Activated B cell treated with CpG ODN at 0.5 μM for 24 hours (primary cell): Measurements from ENCODE around the gene RACGAP1. TPM values are rescaled to one million over a fixed set of nuclear protein-coding genes. Genes with fewer than 3 reads are reported as not detected.

Source experiments
- ATAC-seq: fragments of 200-7000 bp; cut with Tn5 transposase; one replicate; pipeline ENCODE4 v1.10.0; 2021; ENCODE audit warnings: low read depth, mild to moderate bottlenecking, moderate library complexity
- CTCF ChIA-PET: fragments of 350-600 bp; sonication (Branson Sonifier 250); formaldehyde crosslinking; loops from one replicate; lab custom pipeline; 2021; ENCODE audit warnings: antibody characterized with exemption; lab: Charles Lee
- POLR2A ChIA-PET: fragments of 350-600 bp; sonication (Branson Sonifier 250); formaldehyde crosslinking; loops from one replicate; lab custom pipeline; 2021; ENCODE audit warnings: antibody characterized with exemption; lab: Charles Lee
- DNase-seq: peaks from one replicate; pipeline ENCODE4 v3.0.0; 2022
- H3K27ac Mint-ChIP-seq: one replicate; pipeline ENCODE4 v1.8.0; 2020; ENCODE audit warnings: mixed read lengths
- H3K27me3 Mint-ChIP-seq: one replicate; pipeline ENCODE4 v1.8.0; 2021; ENCODE audit warnings: mixed read lengths
- H3K36me3 Mint-ChIP-seq: one replicate; pipeline ENCODE4 v1.8.0; 2021; ENCODE audit warnings: low read depth, mixed read lengths
- H3K4me1 Mint-ChIP-seq: one replicate; pipeline ENCODE4 v1.8.0; 2021; ENCODE audit warnings: mixed read lengths
- H3K4me3 Mint-ChIP-seq: one replicate; pipeline ENCODE4 v1.8.0; 2020; ENCODE audit warnings: mild to moderate bottlenecking, mixed read lengths
- H3K9me3 Mint-ChIP-seq: one replicate; pipeline ENCODE4 v1.8.0; 2020; ENCODE audit warnings: mixed read lengths
- CTCF ChIP-seq: fragments of 200-600 bp; IDR thresholded peaks from one replicate; pipeline ENCODE4 v1.8.0; 2022; ENCODE audit warnings: antibody characterized with exemption, mild to moderate bottlenecking
- intact Hi-C: fragments of 100-400 bp; cut with micrococcal nuclease; formaldehyde crosslinking; loops from one replicate; pipeline ENCODE4 v1.15.1; 2024
- total RNA-seq: library from RNA; stranded (reverse); gene quantifications from 2 replicates; pipeline ENCODE4 v1.2.3, GENCODE V29; 2022

RACGAP1 gene
- total RNA-seq, 1 donor from 2014 or later: 12.6 TPM

DNA sequence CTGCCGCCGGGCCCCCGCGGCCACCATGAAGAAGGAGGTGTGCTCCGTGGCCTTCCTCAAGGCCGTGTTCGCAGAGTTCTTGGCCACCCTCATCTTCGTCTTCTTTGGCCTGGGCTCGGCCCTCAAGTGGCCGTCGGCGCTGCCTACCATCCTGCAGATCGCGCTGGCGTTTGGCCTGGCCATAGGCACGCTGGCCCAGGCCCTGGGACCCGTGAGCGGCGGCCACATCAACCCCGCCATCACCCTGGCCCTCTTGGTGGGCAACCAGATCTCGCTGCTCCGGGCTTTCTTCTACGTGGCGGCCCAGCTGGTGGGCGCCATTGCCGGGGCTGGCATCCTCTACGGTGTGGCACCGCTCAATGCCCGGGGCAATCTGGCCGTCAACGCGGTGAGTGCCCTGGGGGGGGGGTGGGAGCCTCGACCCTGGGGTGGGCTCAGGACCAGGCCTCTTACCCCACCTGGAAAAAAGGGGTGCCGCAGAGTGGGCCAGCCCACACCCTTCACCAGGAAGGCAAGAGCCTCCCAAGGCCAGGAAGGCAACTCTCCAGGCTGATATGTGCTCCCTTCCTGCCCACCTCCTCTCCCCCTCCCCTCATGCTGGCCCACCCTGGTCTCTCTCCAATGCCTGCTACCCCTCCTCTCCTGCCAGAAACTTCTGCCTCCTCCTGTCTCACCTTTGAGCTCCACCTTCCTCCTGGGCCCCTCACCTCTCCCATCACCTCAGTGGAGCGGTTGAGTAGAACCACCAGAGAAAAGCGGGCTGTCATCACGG lies 63.1 kb downstream of the RACGAP1 start:
- POLR2A ChIA-PET: no interaction called here
- no peak overlapping the region for H3K4me3 Mint-ChIP-seq

GRCh38 chr12:49961111-49961922 lies 64.0 kb downstream of the RACGAP1 start, which contains the start of gene AQP5:
AQP5 (plus strand) TSS chr12:49961872; CDS start chr12:49962018, 146 bp downstream.
- no peak within 1 kb of the TSS for H3K27ac Mint-ChIP-seq
- ATAC-seq: no peak

More for the DNA sequence above, 63.1 kb downstream of the RACGAP1 start:
- no peak overlapping the region for H3K27ac Mint-ChIP-seq
- TF ChIP-seq CTCF: no peak
- CTCF ChIA-PET: no interaction called here
- H3K9me3 Mint-ChIP-seq: no peaks in the 10 kb centered on the region
- DNase-seq (no peak), ATAC-seq (no peak)
- intact Hi-C loops: no loop called here
- H3K4me1 Mint-ChIP-seq: peaks cover 10% of the 10 kb centered on the region
- peaks cover 61% of the 10 kb centered on the region for H3K27me3 Mint-ChIP-seq
- H3K36me3 Mint-ChIP-seq: no peaks in the 10 kb centered on the region

DNA sequence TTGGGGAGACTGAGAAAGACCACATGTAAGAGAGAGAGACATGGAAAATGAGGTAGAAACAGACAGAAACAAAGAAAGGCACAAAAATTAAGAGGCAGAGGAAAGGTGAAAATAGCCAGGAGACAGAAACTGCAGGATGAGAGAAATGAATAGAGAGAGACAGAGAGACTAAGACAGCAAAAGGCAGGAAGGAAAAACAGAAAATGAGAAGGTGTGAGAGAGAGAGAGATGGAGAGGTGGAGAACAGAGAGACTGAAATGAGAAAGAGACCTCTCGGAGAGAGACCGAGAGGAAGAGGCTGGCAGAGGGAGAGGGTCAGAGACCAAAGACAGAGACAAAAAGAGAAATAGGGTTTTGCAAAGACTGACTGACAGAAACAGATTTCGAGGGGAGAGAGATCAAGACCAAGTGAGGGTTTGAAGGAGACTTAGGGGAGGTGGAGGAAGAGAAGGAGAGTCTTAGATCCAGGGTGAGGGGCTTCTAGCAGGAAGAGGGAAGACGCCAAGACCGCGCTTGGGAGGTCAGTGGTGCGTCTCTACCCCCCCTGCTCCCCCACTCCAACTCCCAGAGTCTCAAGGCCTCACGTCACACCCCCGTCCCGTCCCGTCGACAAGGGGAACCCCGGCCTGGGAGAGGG lies 64.7 kb downstream of the RACGAP1 start:
- DNase-seq (no peak), ATAC-seq (no peak)
- ChIA-PET CTCF (interaction anchor here (1.0 kb wide), 1 partner anchor 14 kb away, joined by 4 read pairs; no protein-coding TSS in a partner anchor), POLR2A (no interaction called here)
- Mint-ChIP-seq H3K4me3 (peak overlapping the region; percentile 4), H3K36me3 (no peaks in the 10 kb centered on the region), H3K9me3 (no peaks in the 10 kb centered on the region), H3K27me3 (peaks cover 64% of the 10 kb centered on the region), H3K27ac (no peak overlapping the region), H3K4me1 (peaks cover 7% of the 10 kb centered on the region)
- TF ChIP-seq CTCF: no peak
- intact Hi-C loops: no loop called here

More at GRCh38 chr12:49961111-49961922, 64.0 kb downstream of the RACGAP1 start, which contains the start of gene AQP5:
- Mint-ChIP-seq H3K4me1 (peaks cover 7% of the 10 kb centered on the region), H3K36me3 (no peaks in the 10 kb centered on the region), H3K27me3 (peaks cover 66% of the 10 kb centered on the region), H3K4me3 (peak within 1 kb of the TSS; percentile 48), H3K9me3 (no peaks in the 10 kb centered on the region)
- ChIA-PET CTCF (no interaction called here), POLR2A (no interaction called here)
- DNase-seq: no peak
- no peak for TF ChIP-seq CTCF
- intact Hi-C loops: no loop called here

GRCh38 chr12:49959685-49960473 lies 65.4 kb downstream of the RACGAP1 start:
- CTCF ChIA-PET: interaction anchor here (1.0 kb wide), 1 partner anchor 13 kb away, joined by 4 read pairs; no protein-coding TSS in a partner anchor
- ATAC-seq (no peak), DNase-seq (no peak)
- POLR2A ChIA-PET: no interaction called here
- H3K27ac Mint-ChIP-seq: no peak overlapping the region
- no peaks in the 10 kb centered on the region for H3K36me3 Mint-ChIP-seq
- intact Hi-C loops: no loop called here
- TF ChIP-seq CTCF: no peak
- no peaks in the 10 kb centered on the region for H3K9me3 Mint-ChIP-seq
- H3K4me3 Mint-ChIP-seq: no peak overlapping the region
- peaks cover 63% of the 10 kb centered on the region for H3K27me3 Mint-ChIP-seq
- H3K4me1 Mint-ChIP-seq: peaks cover 7% of the 10 kb centered on the region
